RKO (cell line): ENCODE measurements around the gene MFSD6.
"Not testable (repeated sequence)": the region's sequence is repeated elsewhere in the genome, so short reads cannot be mapped to it uniquely, and the experiment has no call there.

Experiments used
- DNase-seq: peaks from one replicate; pipeline ENCODE4 v3.0.0-alpha.2; 2016; ENCODE audit warnings: low spot score

MFSD6 gene

GRCh38 chr2:190407662-190408537 lies at the start of gene MFSD6:
MFSD6 (plus strand) TSS chr2:190408355; CDS start chr2:190436030, 27,675 bp downstream.
- peak; percentile 55 for DNase-seq

GRCh38 chr2:190358655-190359448 lies 49.3 kb upstream of the MFSD6 start:
- DNase-seq: not testable (repeated sequence)

- no peak for DNase-seq
Observed at GRCh38 chr2:190360561-190360960, 47.6 kb upstream of the MFSD6 start.

GRCh38 chr2:190360965-190361364 lies 47.2 kb upstream of the MFSD6 start:
- no peak for DNase-seq

GRCh38 chr2:190361572-190361971 lies 46.6 kb upstream of the MFSD6 start:
- no peak for DNase-seq

- no peak for DNase-seq
Observed at GRCh38 chr2:190362894-190363293, 45.3 kb upstream of the MFSD6 start.

- no peak for DNase-seq
Observed at GRCh38 chr2:190365499-190366204, 42.5 kb upstream of the MFSD6 start.

- no peak for DNase-seq
Observed at GRCh38 chr2:190366248-190366753, 41.9 kb upstream of the MFSD6 start.

GRCh38 chr2:190367091-190367490 lies 41.1 kb upstream of the MFSD6 start:
- DNase-seq: no peak

GRCh38 chr2:190369635-190370034 lies 38.5 kb upstream of the MFSD6 start:
- DNase-seq: no peak

- no peak for DNase-seq
Observed at GRCh38 chr2:190376083-190376482, 32.1 kb upstream of the MFSD6 start.

GRCh38 chr2:190376591-190377245 lies 31.4 kb upstream of the MFSD6 start:
- no peak for DNase-seq

GRCh38 chr2:190378880-190379237 lies 29.3 kb upstream of the MFSD6 start:
- no peak for DNase-seq

GRCh38 chr2:190379249-190379964 lies 28.7 kb upstream of the MFSD6 start:
- DNase-seq: no peak

- DNase-seq: no peak
Observed at GRCh38 chr2:190380962-190381412, 27.2 kb upstream of the MFSD6 start.

- DNase-seq: peak; percentile 61
Observed at GRCh38 chr2:190382851-190383250, 25.3 kb upstream of the MFSD6 start.

- DNase-seq: no peak
Observed at GRCh38 chr2:190387422-190387821, 20.7 kb upstream of the MFSD6 start.

- no peak for DNase-seq
Observed at GRCh38 chr2:190396271-190396670, 11.9 kb upstream of the MFSD6 start.

GRCh38 chr2:190402986-190403603 lies 5.1 kb upstream of the MFSD6 start:
- no peak for DNase-seq

- peak; percentile 40 for DNase-seq
Observed at GRCh38 chr2:190404487-190404886, 3.7 kb upstream of the MFSD6 start.

GRCh38 chr2:190405070-190405469 lies 3.1 kb upstream of the MFSD6 start:
- DNase-seq: no peak
